Measurements from ENCODE around the gene ANKRD6.

The ANKRD6 gene

GRCh38 chr6:89475634-89476033, 42.7 kb downstream of the ANKRD6 start:
- DNase-seq = no peak

- no peak for DNase-seq
Observed at GRCh38 chr6:89479897-89480296, 46.9 kb downstream of the ANKRD6 start.

DNA sequence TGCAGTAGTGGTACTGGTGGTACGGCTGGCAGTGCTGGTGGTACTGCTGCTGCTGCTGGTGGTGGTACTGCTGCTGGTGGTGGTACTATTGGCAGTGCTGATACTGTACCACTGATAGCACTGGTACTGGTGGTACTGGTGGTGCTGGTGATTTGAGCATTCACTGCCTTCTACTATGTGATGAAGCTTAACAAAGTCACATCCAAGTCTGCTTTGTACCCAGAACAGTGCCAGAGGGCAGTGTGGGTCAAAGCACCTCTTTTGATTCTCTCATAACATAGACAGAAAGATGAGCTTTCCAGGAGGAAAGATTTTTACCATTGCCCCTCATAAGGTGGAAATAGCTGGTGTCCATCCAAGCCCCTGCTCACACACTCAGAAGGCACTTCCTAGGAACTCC, 48.7 kb downstream of the ANKRD6 start:
- no peak for DNase-seq

- no peak for DNase-seq
Observed at GRCh38 chr6:89482126-89482525, 49.2 kb downstream of the ANKRD6 start.

- DNase-seq = no peak
Observed at GRCh38 chr6:89483111-89483720, 50.3 kb downstream of the ANKRD6 start.

GRCh38 chr6:89485320-89485719, 52.4 kb downstream of the ANKRD6 start:
- no peak for DNase-seq

GRCh38 chr6:89487864-89488263, 54.9 kb downstream of the ANKRD6 start:
- no peak for DNase-seq

- no peak for DNase-seq
Observed at GRCh38 chr6:89488438-89488837, 55.5 kb downstream of the ANKRD6 start.

- DNase-seq = no peak
Observed at GRCh38 chr6:89489078-89489477, 56.1 kb downstream of the ANKRD6 start.

GRCh38 chr6:89492025-89492640, 59.2 kb downstream of the ANKRD6 start:
- DNase-seq = no peak

DNA sequence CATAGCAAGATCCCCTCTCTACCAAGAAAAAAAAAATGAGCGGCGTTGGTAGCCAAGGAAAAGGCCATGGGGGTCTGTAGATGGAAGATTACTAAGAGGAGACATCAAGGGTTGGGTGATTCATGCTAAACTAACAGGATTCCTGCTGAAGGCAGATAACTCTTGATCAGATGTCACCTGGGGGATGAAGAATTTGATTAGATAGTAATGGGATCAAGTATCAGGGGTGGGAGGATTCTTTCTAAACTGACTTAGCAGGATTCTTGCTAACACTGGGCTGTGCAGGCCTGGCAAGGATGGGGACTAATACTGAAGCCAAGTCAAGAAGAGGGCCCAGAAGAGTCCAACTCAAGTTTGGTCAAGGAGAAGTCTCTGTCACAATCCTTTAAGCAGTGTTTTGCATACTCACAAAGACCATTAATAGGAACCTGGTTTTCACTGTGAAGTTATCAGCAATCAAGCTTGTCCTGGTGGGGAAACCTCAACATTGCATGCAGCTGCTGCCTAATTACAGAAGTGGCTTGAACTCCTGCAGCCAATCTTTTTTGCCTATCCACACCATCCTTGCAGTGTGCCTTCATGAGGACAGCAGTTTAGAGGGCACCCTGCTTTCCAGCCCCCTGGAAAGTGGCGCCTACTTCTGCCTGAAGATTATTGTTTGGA, 61.3 kb downstream of the ANKRD6 start:
- DNase-seq = no peak

DNA sequence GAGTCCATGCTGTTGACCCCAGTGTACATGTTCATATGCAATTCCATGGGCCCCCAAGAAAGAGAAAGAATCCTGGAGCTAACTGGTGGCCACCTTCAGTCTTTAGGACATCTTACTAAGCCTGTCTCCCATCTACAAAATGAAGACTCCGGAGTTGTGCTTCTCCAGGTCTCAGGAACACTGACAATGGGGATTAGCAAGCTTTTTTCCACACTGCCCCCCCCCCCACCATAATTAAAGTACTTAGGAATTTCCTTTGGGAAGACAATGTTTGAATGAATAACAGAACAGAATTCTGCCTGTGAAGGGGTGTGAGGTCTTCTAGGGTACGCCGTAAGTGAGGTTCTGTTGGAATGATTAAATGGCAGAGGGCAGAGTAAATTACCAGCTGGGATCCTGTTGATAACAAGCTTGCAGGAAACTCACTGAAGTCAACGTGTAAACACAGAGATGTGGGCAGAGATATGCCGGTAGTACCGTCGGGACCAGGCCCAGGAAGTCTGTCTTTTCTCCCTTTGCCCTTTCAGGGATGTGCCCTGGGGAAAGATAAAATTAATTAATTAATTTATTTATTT, 63.1 kb downstream of the ANKRD6 start:
- no peak for DNase-seq

DNA sequence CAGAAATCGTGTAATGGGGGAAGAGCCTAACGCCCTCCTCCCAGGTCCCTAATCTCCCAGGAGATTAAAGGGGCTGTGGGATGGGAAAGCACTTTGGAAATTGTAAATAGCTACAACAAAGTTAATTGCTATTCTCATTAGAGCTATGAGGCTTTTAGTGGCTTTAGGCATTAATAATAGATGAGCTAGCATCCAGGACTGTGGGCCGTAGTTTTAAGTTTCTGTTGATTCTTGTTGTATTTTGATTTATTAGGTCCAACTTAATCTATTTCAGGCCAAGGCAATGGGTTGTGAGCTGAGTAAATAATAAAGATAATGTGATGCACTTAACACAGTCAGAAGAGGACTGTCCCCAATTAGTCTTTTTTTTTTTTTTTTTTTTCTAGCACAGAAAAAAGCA, 67.7 kb downstream of the ANKRD6 start:
- no peak for DNase-seq

DNA sequence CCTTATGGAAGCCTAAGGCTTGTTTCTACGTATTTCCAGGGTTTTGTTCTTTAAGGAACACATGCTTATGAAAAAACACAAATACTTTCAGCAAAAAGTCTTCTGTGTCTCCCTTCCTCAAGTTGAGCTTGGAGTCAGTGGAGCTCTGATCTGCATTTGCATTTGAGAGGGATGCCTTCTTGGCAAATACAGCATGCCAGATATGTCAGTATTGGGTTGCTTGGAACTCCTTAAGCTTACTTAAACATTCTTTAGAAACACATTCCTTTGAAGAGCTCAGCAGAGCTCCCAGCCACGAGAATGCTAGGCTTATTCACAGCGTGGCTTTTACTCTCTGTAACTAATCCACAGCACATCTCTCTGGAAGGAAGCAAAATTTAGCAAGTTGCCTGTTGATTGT, 68.3 kb downstream of the ANKRD6 start:
- DNase-seq = no peak

DNA sequence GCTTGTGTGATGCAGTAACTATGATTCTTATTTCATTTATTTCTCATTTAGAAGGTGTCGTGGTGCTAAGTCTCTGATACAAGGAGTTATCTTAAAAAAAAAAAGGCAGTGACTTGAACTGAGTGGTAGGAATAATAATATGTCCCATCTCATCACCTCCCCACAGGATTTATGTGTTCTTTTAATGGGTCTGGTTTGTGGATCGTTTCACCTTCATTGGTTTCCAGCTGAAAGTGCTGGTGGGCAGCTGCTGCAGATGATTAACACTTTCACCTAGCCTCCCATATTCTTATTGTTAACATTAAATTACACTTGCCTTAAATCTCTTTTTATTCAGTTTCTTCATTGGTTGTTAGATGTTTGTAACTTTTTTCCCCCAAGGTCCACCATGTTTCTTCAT, 68.8 kb downstream of the ANKRD6 start:
- no peak for DNase-seq

GRCh38 chr6:89503641-89504040, 70.7 kb downstream of the ANKRD6 start:
- no peak for DNase-seq

DNA sequence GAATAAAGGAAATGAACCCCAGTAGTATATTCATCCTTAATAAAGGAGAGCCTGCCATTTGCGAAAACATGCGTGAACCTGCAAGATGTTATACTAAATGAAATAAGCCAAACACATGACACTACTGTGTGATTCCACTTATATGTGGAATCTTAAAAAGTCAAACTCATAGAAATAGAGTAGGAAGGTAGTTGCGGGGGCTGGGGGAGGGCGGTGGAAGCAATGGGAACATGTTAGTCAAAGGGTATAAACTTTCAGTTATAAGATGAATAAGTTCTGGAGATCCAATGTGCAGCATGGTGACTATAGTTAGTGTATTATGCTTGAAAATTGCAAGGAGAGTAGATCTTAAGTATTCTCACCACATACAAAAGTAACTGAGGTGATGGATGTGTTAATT, 72.9 kb downstream of the ANKRD6 start:
- DNase-seq = no peak

- no peak for DNase-seq
Observed at GRCh38 chr6:89506716-89507617, 74.0 kb downstream of the ANKRD6 start.

- DNase-seq = no peak
Observed at GRCh38 chr6:89508755-89509563, 76.0 kb downstream of the ANKRD6 start.

- DNase-seq = no peak
Observed at GRCh38 chr6:89509777-89510281, 76.9 kb downstream of the ANKRD6 start.

DNA sequence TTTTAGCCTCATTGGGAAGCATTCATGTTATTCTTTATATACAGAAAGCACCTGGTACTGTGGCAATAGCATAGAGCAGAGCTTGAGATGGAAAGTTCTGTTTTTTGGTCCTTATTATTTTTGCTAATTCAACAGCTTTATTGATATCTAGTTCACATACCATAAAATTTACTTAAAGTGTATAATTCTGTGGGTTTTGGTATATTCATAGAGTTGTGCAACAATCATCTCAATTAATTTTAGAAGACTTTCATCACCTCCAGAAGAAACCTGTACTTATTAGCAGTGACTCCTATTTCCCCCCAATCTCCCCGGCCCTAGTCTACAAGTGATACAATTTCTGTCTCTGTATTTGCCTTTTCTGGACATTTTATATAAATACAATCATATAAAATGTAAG, 77.4 kb downstream of the ANKRD6 start:
- no peak for DNase-seq
